Dedifferentiated amniotic fluid mesenchymal stem cell (primary cell): ENCODE data around the gene PLEKHM3.

Experiments used
- DNase-seq: peaks from one replicate; pipeline ENCODE4 v3.0.0-alpha.2; 2016; ENCODE audit errors: extremely low spot score

PLEKHM3 gene

DNA sequence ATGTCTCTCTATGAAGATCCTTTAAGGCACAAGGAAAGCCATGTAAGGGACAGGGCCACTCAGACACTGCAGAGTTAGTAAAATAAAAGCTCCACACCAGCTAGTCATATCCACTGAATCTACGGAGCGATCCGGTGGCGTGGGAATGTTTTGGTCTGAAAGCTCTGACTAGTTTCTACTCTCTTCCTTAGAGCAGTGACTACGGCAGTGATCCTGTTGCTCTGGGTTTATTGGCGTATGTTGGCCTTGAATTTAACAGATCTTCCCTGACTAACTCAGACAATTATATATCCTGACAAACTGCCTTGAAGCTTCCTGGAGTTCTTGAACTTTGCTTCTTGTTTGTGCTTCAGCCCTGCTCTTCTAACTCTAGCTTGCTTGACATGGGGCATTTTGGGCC, 140.3 kb downstream of the PLEKHM3 start:
- DNase-seq = no peak

- no peak for DNase-seq
Observed at GRCh38 chr2:207884127-207884526, 141.2 kb downstream of the PLEKHM3 start.

- no peak for DNase-seq
Observed at GRCh38 chr2:207883002-207883780, 142.1 kb downstream of the PLEKHM3 start.

- peak; percentile 30 for DNase-seq
Observed at GRCh38 chr2:207881902-207882301, 143.4 kb downstream of the PLEKHM3 start.

- DNase-seq = peak; percentile 47
Observed at GRCh38 chr2:207879536-207879935, 145.8 kb downstream of the PLEKHM3 start.

GRCh38 chr2:207876842-207877535, 148.3 kb downstream of the PLEKHM3 start:
- no peak for DNase-seq

- no peak for DNase-seq
Observed at GRCh38 chr2:207875473-207876212, 149.7 kb downstream of the PLEKHM3 start.

- DNase-seq = no peak
Observed at GRCh38 chr2:207873794-207874193, 151.5 kb downstream of the PLEKHM3 start.

DNA sequence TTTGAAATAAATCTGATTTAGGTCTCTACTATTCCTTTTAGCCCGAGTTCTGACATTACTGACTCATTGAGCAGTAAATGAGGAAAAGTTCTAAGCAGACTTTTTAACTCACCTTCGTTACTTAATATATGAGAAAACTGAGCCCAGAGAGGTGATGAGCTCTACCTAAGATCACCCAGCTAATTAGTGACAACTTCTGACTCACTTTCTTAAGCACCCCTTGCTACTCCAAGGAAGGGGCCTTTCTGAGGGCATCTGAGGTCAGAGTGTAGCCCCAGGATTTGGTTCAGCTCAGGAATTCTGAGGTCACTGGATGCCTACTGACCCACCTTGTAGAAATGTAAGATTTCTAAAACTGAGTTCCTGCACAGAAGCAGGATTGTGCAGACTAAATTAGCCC, 153.4 kb downstream of the PLEKHM3 start:
- no peak for DNase-seq

DNA sequence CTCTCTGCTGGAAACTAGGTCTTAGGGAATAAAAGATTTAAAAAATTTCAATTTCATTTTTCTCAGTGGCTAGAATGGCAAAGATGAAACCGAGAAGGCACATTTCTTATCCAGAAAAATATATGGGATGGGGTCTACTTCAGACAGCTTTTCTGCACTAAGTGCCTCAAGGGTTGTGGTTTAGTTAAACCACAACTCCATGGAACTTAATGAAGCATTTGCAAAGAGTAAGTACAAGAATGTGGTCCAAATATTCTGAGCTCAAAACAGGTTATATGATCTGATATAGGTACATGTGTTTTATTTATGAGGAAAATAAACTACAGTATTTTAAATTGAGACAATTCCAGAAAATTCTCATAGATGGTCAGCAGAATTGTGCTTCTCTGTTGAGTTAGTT, 153.8 kb downstream of the PLEKHM3 start:
- DNase-seq = no peak

GRCh38 chr2:207870814-207871213, 154.5 kb downstream of the PLEKHM3 start:
- DNase-seq = no peak

DNA sequence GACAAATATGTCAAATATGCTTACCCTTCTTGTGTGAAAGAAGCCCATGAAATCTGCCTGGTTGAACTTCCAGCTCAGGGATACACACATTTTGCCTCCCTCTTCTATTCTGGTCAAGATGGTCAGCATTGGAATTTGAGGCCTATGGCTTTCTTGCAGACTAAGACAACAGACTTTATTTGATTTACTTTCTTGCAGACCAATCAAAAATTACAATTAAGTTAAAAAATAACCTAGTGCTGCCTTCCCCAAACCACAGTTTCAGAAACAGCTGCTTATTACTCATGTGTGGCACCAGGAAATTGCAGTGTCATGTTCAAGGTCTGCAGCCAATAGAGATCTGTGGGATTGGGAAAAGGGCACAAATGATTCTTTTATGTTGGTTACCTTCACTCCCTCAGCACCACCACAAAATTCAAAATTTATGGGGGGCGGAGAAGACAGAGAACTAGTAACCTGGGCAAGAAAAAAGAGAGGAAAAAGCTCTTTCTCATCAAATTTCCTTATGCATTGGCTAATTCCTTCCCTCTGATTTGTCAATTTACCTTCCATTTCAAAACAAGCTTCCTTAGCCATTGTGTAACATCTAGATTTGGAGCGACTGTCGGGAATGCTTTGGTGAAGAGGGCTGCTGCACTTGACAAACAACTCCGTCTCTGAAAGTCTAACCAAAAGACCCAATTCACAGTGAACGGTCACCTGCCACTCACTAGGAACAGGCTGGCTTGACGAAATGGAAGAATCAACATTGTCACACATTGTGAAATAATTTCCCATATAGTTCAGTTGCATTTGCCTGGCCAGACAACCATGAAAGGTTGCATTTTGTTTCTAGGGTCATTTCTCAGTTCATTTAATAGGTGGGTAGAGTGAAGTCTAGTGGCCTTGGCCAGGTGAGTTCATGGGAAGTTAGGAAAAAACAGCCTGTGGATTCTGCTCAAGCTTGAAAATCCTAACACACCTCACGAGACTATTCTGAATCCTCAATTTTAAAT, 155.2 kb downstream of the PLEKHM3 start:
- peak; percentile 50 for DNase-seq

DNA sequence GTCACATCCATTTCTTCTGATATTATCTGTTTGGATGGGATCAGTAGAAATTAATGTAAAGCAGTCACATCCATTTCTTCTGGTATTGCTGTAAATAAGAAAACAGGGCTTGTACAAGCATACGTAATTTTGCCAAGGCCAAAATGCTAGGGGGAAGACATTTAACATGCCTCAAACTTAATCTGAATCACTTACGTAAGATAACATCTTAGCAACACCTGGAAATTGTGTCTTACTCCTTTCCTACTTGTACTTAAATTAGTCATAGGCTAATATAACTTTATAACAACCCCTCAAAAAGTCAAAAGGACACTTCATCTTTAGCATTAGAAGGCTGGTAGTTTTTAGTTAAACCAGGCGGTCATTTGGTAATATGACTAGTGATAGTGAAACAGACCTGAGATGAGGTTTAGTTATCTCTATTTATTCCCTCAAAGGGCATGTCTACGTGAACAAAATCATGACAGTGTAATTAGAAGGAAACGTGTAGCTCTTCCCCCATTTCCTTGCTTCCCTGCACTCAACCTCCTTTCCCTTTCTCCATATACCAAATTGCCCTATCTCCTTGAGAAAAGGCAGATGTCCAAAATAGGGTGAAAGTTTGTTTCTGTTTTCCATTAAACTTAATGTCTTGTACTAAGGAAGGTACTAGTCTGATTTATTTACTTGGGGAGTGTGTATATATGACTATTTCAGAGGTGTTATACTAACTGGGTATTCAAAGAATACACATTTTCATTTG, 156.3 kb downstream of the PLEKHM3 start:
- DNase-seq = no peak

DNA sequence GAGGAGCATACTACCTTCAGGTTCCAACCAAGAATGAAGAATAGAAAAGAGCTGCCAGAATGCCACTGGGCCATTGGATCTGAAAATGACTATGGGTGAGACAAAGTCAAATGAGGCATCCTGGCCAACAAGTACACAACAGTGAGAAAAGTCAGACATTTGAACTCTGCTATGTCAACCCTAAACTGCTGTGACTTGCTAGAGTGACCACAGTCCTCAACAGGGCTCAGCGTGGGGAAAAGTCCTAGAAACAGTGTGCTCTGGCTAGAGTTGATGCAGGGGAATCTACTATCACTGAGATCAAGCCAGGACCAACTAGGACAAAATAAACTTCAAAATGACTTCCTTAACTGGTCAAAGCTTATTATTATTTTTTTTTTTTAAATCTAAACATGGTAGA, 157.4 kb downstream of the PLEKHM3 start:
- no peak for DNase-seq

- no peak for DNase-seq
Observed at GRCh38 chr2:207867056-207867455, 158.3 kb downstream of the PLEKHM3 start.

DNA sequence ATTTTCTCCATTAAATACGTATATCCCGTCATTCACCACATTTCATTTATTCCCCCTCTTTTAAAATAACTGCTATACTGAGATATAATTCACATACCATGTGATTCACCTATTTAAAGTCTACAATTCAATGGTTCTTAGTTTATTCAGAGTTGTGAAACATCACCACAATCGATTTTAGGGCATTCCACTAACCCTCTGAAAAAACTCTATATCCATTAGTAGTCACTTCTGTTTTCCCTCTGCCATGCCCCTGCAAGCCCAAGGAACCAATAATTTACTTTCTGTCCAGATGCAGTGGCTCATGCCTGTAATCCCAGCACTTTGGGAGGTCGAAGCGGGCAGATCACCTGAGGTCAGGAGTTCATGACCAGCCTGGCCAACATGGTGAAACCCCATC, 160.1 kb downstream of the PLEKHM3 start:
- DNase-seq = no peak

- no peak for DNase-seq
Observed at GRCh38 chr2:207863345-207863744, 162.0 kb downstream of the PLEKHM3 start.

DNA sequence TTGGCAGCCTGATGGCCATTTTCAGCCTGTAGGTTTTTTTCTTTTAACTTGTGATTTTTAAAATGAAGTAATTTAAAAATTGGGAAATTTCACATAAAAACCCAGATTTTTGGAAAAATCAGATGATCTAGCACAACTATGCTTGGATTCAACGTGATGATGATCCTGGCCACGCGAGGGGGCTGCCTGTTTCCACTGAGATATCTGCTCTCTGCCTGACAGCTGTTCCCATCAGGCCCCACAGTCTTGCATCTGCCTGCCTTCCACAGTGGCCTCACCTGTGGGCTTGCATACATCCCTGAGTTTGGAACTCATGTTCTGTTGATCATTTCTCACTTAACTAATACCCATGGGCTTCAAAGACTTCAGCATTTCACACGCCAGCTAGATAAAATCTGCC, 163.5 kb downstream of the PLEKHM3 start:
- no peak for DNase-seq

DNA sequence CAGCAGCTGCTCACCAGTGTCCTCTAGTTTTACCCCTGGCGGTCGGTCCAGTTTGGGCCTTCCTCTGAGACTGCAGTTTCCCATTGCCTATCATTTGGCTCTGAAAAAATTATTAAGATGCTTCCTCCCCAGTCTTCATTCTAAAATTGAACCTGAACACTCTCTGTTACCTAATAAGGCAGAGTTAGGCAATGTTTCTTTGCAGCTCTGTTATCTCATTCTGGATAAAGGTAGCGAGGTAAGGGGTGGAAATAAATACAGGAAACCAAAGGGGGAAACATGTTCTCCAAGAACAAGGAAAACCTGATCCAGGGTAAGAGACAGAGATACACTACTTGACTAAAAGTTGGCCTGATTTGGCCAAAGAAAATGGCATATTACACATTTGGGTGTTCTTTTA, 164.6 kb downstream of the PLEKHM3 start:
- no peak for DNase-seq

GRCh38 chr2:207855591-207855990, 169.7 kb downstream of the PLEKHM3 start:
- DNase-seq = no peak
